Keratinocyte (primary cell): ENCODE results near the gene THAP11. TPM values are rescaled to one million over a fixed set of nuclear protein-coding genes. Genes with fewer than 3 reads are reported as not detected.

Experiments
- DNase-seq: peaks from one replicate; pipeline ENCODE4 v3.0.0-alpha.2; 2011; ENCODE audit warnings: low read depth, missing footprints, low spot score
- FAIRE-seq: peaks from 2 replicates; lab custom pipeline; 2011; peaks lifted over from hg19 to GRCh38; lab: Jason Lieb, UNC
- H2AFZ ChIP-seq: 2 replicates; pipeline ENCODE4 v1.6.0; 2012; ENCODE audit warnings: low read length, control low read depth, inconsistent platforms; ENCODE audit not compliant: control insufficient read depth
- H3K27ac ChIP-seq: 2 replicates; pipeline ENCODE4 v1.5.1; 2011; ENCODE audit warnings: low read length; ENCODE audit not compliant: control insufficient read depth, insufficient read depth
- H3K27me3 ChIP-seq: 3 replicates; pipeline ENCODE4 v1.6.0; 2011; ENCODE audit warnings: low read length; ENCODE audit not compliant: control insufficient read depth, insufficient read depth; ENCODE audit errors: extremely low read depth
- H3K36me3 ChIP-seq, 2 experiments: 2 replicates in 1 of 2; 3 replicates in 1 of 2; pipeline ENCODE4 v1.5.1; 2011; ENCODE audit warnings: low read length in 2 of 2, mild to moderate bottlenecking in 1 of 2; ENCODE audit not compliant: control insufficient read depth in 2 of 2, insufficient read depth in 2 of 2; ENCODE audit errors: extremely low read depth in 1 of 2
- H3K4me1 ChIP-seq: 3 replicates; pipeline ENCODE4 v1.5.1; 2011; ENCODE audit warnings: low read length; ENCODE audit not compliant: control insufficient read depth, insufficient read depth; ENCODE audit errors: extremely low read depth
- H3K4me2 ChIP-seq: 3 replicates; pipeline ENCODE4 v1.6.0; 2011; ENCODE audit warnings: low read depth, low read length; ENCODE audit not compliant: control insufficient read depth, insufficient read depth; ENCODE audit errors: extremely low read depth
- H3K4me3 ChIP-seq, 3 experiments: fragments of 200-600 bp in 1 of 3; sonication (generic) in 1 of 3; 2 replicates in 2 of 3; 3 replicates in 1 of 3; pipeline ENCODE4 v1.5.1; 2011 to 2016; ENCODE audit warnings: low read length in 3 of 3, mild to moderate bottlenecking in 3 of 3, control low read depth in 2 of 3, inconsistent platforms in 1 of 3, low read depth in 1 of 3, mixed read lengths in 1 of 3, mixed run types in 1 of 3, moderate library complexity in 1 of 3; ENCODE audit not compliant: control insufficient read depth in 2 of 3, insufficient read depth in 2 of 3; ENCODE audit errors: extremely low read depth in 1 of 3
- H3K79me2 ChIP-seq: 2 replicates; pipeline ENCODE4 v1.6.0; 2012; ENCODE audit warnings: low read length; ENCODE audit not compliant: control insufficient read depth, insufficient read depth
- H3K9ac ChIP-seq: 3 replicates; pipeline ENCODE4 v1.6.0; 2011; ENCODE audit warnings: low read length; ENCODE audit not compliant: control insufficient read depth, insufficient read depth; ENCODE audit errors: extremely low read depth
- H3K9me1 ChIP-seq: 3 replicates; pipeline ENCODE4 v1.6.0; 2011; ENCODE audit warnings: low read length; ENCODE audit not compliant: control insufficient read depth, insufficient read depth; ENCODE audit errors: extremely low read depth
- H3K9me3 ChIP-seq: 2 replicates; pipeline ENCODE4 v1.5.1; 2012; ENCODE audit warnings: low read depth, low read length; ENCODE audit not compliant: control insufficient read depth
- H4K20me1 ChIP-seq: 3 replicates; pipeline ENCODE4 v1.6.0; 2011; ENCODE audit warnings: low read length; ENCODE audit not compliant: control insufficient read depth, insufficient read depth; ENCODE audit errors: extremely low read depth
- EZH2 ChIP-seq: IDR thresholded peaks from one replicate; pipeline ENCODE4 v1.6.1; 2012; ENCODE audit warnings: inconsistent platforms, mild to moderate bottlenecking, low read length, moderate library complexity
- dilution Hi-C: fragments of 300-500 bp; cut with MboI; formaldehyde crosslinking; loops from one replicate; pipeline ENCODE4 v1.7.0; 2020; ENCODE audit warnings: low sequenced_read_pairs; ENCODE audit not compliant: extremely low pct_ligation_motif_present
- polyA plus RNA-seq, 5 experiments: library from polyadenylated mRNA; depleted of rRNA in 3 of 5; stranded (reverse) in 3 of 5; stranded (forward) in 1 of 5; unstranded in 1 of 5; fragments of >200 nt; gene quantifications; 1 replicate in 1 of 5; 2 replicates in 3 of 5; 3 replicates in 1 of 5; pipeline versions ENCODE4 v1.2.1 to v1.2.3, GENCODE V29; 2011 to 2012; ENCODE audit warnings: missing spikeins in 2 of 5, low read depth in 1 of 5, low replicate concordance in 1 of 5
- TF ChIP-seq, protein P1 (sequence below), 3 experiments: IDR thresholded peaks in 1 of 3; conservative IDR thresholded peaks in 1 of 3; optimal IDR thresholded peaks in 1 of 3; 2 replicates in 2 of 3; 3 replicates in 1 of 3; pipeline versions ENCODE3 to v1.5.1; 2011; ENCODE audit warnings: low read length in 3 of 3, mild to moderate bottlenecking in 3 of 3, moderate library complexity in 2 of 3, control low read depth in 1 of 3, inconsistent platforms in 1 of 3; ENCODE audit not compliant: insufficient read depth in 2 of 3; ENCODE audit errors: extremely low read depth in 1 of 3

Gene THAP11
- polyA plus RNA-seq, 1 donor (not counting 4 experiments of a cell fraction or from before 2014, with no cell fraction given), result 11.8 TPM

DNA sequence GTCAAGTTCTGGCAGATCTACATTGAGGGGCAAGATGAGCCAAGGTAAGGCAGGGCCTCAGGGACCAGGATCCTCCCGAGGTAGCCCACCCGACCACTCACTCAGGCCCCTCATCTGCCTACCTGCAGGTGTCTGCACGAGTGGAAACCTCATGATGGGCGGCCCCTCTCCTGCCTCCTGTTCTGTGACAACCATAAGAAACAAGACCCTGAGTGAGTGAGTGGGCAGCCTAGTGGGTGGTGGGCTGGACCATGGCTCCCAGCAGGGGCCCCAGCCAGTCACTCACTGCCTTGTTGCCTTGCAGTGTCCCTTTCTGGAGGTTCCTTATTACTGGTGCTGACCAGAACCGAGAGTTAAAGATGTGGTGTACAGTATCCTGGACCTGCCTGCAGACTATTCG, 36.1 kb downstream of the THAP11 start:
- H3K9ac ChIP-seq, result no peak overlapping the region
- H3K4me1 ChIP-seq, result peaks cover 12% of the 10 kb centered on the region
- H3K79me2 ChIP-seq, result peaks cover 27% of the 10 kb centered on the region
- TF ChIP-seq EZH2, result no peak
- TF ChIP-seq, protein P1, sequence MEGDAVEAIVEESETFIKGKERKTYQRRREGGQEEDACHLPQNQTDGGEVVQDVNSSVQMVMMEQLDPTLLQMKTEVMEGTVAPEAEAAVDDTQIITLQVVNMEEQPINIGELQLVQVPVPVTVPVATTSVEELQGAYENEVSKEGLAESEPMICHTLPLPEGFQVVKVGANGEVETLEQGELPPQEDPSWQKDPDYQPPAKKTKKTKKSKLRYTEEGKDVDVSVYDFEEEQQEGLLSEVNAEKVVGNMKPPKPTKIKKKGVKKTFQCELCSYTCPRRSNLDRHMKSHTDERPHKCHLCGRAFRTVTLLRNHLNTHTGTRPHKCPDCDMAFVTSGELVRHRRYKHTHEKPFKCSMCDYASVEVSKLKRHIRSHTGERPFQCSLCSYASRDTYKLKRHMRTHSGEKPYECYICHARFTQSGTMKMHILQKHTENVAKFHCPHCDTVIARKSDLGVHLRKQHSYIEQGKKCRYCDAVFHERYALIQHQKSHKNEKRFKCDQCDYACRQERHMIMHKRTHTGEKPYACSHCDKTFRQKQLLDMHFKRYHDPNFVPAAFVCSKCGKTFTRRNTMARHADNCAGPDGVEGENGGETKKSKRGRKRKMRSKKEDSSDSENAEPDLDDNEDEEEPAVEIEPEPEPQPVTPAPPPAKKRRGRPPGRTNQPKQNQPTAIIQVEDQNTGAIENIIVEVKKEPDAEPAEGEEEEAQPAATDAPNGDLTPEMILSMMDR (optimal IDR thresholded peaks at IDR 0.05 in 1 of 3, IDR thresholded peaks at IDR 0.05 in 1 of 3, conservative IDR thresholded peaks at IDR 0.05 in 1 of 3; ENCODE audit: extremely low read depth in 1 of 3, insufficient read depth in 2 of 3, low read length in 3 of 3), result no peak
- DNase-seq, result no peak
- H3K4me3 ChIP-seq, result no peak overlapping the region
- dilution Hi-C loops, result no loop called here
- no peaks in the 10 kb centered on the region for H3K9me3 ChIP-seq
- no peaks in the 10 kb centered on the region for H3K27me3 ChIP-seq
- FAIRE-seq, result no peak
- no peak overlapping the region for H3K27ac ChIP-seq
- H3K36me3 ChIP-seq, result peaks cover 57 to 58% of the 10 kb centered on the region in 2 experiments
- peaks cover 1% of the 10 kb centered on the region for H4K20me1 ChIP-seq
- H3K9me1 ChIP-seq, result no peaks in the 10 kb centered on the region
- no peak overlapping the region for H2AFZ ChIP-seq
- H3K4me2 ChIP-seq, result no peak overlapping the region

DNA sequence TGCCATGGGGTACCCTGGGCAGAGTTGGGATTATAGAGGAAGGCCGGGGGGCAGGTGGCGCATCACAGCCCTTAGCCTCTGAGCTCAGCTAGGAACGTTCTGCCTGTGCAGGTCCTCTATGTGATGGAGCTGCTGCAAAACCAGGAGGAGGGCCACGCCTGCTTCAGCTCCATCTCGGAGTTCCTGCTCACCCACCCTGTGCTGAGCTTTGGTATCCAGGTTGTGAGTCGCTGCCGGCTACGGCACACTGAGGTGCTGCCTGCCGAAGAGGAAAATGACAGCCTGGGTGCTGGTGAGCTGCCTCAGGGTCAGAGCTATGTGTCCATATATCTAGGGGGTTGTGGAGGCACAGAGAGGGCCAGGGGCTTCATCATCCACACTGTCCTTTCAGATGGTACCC, 36.7 kb downstream of the THAP11 start:
- Histone ChIP-seq H4K20me1 (peaks cover 8% of the 10 kb centered on the region), H3K27ac (no peak overlapping the region), H3K27me3 (no peaks in the 10 kb centered on the region), H3K9ac (no peak overlapping the region), H2AFZ (no peak overlapping the region), H3K4me1 (peaks cover 8% of the 10 kb centered on the region), H3K4me3 (no peak overlapping the region), H3K9me1 (no peaks in the 10 kb centered on the region), H3K4me2 (no peak overlapping the region), H3K36me3 (peaks cover 61 to 63% of the 10 kb centered on the region in 2 experiments), H3K79me2 (peaks cover 21% of the 10 kb centered on the region), H3K9me3 (no peaks in the 10 kb centered on the region)
- no peak for FAIRE-seq
- no peak for DNase-seq
- dilution Hi-C loops, result no loop called here
- no peak for TF ChIP-seq EZH2
- TF ChIP-seq, protein P1 (optimal IDR thresholded peaks at IDR 0.05 in 1 of 3, IDR thresholded peaks at IDR 0.05 in 1 of 3, conservative IDR thresholded peaks at IDR 0.05 in 1 of 3; ENCODE audit: extremely low read depth in 1 of 3, insufficient read depth in 2 of 3, low read length in 3 of 3), result no peak
